ENCODE data around the gene TBXT. TPM values are rescaled to one million over a fixed set of nuclear protein-coding genes. Genes with fewer than 3 reads are reported as not detected.

TBXT gene
- total and polyA plus RNA-seq, 2 of the 8 experiments (the other 6 are each of a cell fraction or from before 2014, with no cell fraction given), result 0.18 to 0.24 TPM

DNA sequence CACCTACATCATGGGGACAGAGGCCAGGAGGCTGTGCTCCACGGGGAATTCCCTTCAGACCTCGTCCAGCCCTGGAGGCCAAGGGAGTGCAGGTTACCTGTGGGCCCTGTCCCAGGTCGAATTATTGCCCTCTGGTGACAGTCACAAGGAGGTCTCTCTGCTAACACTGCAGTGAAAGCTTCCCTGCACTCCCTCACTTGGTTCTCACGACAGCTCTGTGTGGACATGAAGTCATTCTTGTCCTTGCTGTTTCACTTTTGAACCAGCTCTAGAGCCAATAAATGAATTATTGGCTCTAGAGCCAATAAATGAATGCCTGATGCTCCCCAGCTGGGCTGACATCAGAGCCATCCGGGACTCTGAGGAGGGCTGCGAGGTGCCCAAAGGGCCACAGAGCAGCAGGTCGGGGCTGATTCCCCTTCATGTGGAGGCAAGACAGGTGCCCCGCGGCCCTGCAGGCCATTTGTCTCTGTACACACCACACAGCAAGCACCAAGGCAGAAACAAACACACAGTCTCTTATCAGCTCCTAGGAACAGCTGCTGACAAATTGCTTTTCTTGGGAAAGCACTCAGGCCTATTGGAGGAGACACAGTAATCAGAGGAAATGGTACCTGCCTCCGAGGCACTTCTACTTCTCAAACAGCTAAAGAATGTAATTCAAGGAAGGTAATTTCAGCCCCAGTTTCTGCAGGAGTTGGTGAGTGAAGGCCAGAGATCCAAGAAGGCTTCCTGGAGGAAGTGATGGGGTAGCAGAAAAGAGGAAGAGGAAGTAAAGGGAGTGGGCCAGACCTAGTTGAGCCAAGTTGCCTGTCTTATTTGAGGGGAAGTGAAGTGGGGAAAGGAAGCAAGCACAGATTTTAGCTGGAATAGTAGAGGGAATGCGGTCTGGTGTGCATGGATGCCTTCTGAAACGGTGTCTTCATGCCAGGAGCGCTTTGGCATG is 27.5 kb upstream of the TBXT start (continued):
- TF ChIP-seq TAF7 (optimal IDR thresholded peaks at IDR 0.05; ENCODE audit: borderline replicate concordance, low read depth, low read length) (no peak), JUND (IDR thresholded peaks at IDR 0.05; ENCODE audit: low read length) (no peak), FOSL1 (IDR thresholded peaks at IDR 0.05; ENCODE audit: insufficient read depth, low read depth, low read length) (no peak), EGR1 (IDR thresholded peaks at IDR 0.05; ENCODE audit: borderline replicate concordance, low read depth, low read length) (no peak), SUZ12 (IDR thresholded peaks at IDR 0.05; ENCODE audit: low read length) (no peak), PHF8 (conservative IDR thresholded peaks at IDR 0.05; ENCODE audit: low read depth, low read length) (no peak), TBP (IDR thresholded peaks at IDR 0.05; ENCODE audit: low read depth, low read length) (no peak)
- TF ChIP-seq, protein P1, sequence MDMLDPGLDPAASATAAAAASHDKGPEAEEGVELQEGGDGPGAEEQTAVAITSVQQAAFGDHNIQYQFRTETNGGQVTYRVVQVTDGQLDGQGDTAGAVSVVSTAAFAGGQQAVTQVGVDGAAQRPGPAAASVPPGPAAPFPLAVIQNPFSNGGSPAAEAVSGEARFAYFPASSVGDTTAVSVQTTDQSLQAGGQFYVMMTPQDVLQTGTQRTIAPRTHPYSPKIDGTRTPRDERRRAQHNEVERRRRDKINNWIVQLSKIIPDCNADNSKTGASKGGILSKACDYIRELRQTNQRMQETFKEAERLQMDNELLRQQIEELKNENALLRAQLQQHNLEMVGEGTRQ (IDR thresholded peaks at IDR 0.05; ENCODE audit: low read length), result no peak

All from H1 (cell line).